Activated CD4-positive, CD25-positive, alpha-beta regulatory T cell (primary cell): ENCODE results near the gene EPAS1.

Experiments used
- DNase-seq, 4 experiments: peaks; one replicate each; lab custom pipeline; 2025; lab: John Stamatoyannopoulos, UW

EPAS1 gene

DNA sequence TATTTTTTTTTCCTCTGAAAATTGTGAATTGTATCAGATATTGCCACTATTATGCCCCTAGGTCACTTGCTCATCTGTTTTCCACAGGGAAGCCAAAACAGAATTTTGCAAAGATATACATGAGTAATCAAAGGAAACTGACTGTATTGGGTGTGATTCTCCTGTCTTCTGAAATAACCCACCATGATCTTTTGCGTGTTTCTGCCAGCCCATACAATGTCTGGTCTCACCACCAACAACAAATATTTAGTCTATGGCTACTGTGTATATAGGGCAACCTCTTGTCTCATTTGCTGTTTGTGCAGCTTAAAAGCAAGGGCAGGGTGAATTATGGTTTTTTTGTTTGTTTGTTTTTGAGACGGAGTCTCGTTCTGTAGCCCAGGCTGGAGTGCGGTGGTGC is 26.5 kb downstream of the EPAS1 start:
- DNase-seq = no peak

DNA sequence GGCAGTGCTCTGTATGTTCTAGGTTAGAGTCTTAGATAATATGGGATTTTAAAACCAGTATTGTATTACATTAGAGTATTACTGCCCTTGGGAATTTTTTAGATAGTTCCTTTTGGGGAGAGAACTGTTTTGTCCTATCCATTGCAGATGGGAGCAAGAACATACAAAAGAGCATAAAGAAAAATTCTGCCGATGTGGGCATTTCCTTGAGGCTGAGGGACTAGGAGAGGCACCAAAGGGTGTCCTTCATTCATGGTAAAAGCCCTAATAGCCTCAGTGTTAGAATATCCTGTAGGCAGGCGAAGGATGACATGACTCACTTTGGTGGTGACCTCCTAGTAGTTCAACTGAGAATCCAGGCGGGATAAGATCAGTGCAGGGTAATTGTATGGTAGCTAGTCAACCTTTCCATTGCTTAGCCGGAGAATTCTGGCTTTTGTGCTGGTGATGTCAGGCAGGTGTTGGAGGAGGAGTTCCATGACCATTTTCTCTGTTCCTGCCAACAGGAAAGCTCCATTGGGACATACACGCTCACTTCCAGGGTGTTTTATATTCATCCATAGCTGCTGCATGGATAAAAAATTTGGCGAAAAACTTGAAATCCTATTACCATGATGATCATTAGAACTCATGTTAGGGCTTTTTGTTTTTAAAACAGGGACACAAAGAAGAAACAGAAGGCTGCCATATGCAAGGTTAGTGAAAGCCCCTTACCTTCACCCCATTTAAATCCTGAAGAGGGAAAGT is 28.1 kb downstream of the EPAS1 start:
- DNase-seq = no peak

DNA sequence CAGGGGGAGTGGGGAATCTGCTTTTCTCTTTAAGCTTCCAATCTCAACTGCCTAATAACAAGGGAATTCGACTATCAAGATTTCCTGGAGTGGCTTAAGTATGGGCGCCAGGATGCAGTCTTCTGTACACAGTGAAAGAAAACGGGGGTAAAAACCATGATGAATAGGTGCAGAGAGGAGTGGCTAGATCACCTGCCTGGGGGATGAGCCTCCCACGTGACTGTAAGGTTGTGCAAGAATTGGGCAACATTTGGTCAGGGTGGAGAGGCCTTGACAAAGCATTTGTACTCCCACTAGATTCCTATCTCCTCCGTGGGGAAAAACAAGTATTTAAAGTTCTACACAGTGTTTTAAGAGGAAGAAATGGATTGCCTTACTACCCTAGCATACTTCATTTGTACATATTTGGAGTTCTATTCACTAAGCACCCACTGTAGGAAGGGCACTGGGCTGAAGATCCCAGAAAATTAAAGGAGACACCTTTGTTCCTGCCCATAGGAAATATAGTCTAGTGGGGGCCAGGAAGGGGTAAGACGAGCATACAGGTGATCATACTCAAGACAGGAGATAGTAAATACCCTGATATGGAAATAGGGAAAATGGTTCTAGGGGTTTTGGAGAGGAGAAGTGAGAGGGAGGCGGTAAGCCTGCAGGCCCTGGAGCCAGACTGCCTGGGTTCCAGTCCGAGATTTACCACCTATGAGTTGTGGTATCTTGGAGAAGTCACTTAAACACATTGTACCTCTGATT is 29.2 kb downstream of the EPAS1 start:
- DNase-seq = no peak

DNA sequence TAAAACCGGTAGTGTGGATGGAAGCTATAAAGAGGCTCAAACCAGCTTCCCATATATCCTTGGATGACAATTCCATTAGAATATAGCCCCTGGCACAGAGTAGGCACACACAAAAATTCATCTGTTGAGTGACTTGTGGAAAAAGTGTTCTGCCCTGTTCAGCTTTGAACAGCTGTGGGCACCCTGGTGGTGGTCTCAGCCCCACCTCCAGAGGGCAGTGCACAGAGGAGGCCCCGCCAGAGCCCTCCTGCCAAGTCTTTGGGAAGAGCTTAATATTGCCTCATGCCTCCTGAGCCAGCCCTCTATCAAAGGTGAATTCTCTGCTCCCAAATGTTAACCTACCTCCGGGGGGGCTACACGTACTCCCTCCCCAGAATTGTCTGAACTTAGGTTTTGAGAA is 30.4 kb downstream of the EPAS1 start:
- DNase-seq = no peak

DNA sequence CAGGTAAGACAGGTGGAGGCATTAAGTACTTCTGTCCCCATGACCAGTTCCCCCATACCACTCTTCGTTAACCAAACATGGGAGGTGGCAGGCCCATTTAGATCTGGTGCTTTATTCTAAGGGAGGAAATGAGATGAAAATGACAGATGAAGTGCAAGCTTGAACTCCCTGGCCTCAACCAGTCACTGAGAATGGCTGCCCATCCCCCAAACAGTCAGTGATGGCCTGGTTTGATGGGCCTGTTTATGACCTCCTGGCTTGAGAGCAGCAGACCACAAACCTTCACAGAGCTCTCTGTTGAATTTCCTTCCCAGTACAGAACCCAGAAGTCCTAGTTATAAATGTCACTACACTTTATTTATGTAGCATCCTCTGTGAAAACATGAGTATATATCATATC is 31.1 kb downstream of the EPAS1 start:
- no peak for DNase-seq

DNA sequence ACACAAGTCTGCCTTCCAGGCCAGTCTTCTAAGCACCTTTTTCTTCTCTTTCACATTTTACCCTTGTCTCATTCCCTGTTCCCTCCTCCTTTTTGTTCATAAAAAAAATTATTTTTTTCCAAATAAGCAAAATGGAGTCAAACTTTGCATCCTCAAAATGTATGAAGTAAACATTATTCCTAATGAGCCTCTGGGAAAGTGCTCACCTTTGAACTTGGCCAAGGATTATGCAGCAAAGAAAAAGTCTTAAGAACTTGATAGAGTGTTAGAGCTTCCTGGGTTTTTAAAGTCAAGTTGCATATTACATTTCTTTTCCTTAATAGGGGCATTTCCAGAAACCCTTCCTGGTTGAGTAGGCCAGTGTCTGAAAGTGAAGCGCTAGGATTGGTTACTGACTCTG is 31.6 kb downstream of the EPAS1 start:
- no peak for DNase-seq

DNA sequence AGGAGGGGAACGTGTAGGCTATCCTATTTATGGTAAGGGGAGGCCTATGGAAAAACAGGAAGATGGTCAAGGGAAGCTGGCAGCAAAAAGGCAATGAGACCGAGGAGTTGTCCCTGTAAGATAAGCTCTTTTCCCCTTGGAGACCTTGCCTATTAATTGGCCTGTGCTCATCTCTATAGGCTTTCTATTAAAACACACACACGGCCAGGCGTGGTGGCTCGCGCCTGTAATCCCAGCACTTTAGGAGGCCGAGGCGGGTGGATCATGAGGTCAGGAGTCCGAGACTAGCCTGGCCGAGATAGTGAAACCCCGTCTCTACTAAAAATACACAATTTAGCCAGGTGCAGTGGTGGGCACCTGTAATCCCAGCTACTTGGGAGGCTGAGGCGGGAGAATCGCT is 32.1 kb downstream of the EPAS1 start:
- no peak for DNase-seq

DNA sequence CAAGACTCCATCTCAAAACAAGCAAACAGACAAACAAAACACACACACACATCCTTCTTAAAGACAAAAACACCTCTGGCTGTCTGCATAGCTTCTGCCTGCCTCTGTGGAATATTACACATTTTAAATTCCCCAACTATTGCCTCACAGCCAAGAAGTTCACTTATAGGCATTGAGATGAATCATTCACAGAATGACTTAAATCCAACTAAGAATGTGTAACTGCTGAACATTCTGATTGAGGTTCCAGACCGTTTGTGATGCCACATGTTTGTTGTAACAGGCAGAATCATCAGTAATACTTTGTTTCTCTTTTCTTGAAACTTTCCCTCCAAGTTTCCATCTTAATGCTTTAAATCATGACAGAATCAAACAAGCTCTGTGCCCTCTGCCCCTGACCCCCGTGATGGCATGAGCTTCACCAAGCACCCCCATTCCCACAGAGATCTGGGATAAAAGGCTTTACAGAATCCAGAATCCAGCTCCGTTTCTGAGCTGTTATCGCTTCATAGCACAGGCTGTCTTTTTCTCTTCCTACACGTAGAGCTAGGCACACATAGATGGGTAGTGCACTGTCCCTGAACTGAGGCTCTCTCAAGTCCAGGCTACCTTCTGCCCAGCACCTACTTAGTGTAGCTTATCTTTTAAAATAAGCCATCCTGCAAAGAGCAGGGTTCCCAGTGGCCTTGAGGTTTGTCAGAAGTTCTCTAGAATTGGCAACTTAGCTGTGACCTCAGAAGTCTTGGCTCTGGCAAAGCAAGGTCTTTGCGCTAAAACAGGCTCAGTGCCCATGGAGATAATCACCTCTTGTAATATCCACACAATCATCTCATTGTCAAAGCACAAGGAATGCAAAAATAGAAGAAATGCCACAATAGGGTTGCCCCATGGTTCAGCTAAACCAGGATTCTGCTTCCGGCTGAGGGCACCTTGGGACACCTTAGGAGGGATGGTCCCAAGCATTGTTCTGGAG is 32.9 kb downstream of the EPAS1 start:
- no peak for DNase-seq

DNA sequence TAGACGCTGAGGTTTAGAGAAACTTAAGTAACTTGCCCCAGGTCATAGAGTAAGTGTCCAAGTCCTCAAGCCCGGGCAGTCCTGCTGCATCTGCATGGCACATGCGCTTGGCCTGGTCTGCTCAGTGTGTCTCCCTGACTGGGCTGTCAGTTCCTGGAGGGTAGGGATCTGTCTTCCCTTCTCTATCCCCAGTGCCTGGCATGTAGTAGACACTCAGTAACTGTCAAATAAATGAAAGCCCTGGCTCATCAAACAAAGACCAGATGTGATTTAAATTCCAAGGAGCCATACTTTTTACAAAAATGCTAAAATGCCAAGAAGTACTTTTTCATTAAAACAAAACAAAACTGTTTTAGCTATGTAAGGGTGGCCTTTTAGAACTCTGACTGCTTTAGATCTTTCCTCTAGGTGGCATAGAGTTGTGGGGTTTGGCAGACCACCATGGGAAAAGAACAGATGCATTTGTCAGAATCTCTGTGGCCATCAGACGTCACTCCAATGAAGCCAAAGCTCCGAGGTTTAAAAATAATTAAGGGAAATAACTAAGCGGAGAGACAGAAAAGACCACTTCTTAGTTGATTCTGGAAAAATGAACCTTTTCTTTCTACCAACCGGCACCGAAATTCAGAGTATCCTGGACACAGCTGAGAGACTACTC is 34.0 kb downstream of the EPAS1 start:
- DNase-seq = no peak

DNA sequence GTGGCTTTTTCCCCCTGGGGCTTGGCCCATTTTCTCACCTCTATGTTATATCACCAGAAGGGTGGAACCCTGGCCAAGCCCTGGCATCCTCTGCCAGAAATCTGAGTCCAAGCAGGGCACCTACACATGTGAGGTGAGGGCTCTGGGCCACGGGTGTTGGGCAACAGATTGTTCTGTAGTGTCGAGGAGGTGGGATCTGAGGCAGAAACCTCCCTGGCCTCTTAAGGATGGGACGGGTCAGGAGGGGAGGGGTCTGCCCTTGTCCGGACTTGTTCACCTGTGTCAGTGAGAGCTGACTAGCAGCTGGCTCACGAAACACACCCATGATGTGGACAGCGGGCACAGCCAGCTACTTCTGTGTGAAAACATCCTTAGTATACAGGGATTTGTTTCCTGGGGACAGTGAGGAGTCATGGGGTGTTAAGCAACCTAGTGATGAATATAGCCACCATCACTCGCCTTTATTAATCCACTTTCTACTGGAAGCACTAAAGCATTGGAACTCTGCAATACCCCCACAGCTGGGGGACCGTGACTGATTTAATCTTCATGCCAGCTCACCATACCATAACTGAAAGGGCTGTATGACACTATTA is 35.6 kb downstream of the EPAS1 start:
- DNase-seq = no peak

DNA sequence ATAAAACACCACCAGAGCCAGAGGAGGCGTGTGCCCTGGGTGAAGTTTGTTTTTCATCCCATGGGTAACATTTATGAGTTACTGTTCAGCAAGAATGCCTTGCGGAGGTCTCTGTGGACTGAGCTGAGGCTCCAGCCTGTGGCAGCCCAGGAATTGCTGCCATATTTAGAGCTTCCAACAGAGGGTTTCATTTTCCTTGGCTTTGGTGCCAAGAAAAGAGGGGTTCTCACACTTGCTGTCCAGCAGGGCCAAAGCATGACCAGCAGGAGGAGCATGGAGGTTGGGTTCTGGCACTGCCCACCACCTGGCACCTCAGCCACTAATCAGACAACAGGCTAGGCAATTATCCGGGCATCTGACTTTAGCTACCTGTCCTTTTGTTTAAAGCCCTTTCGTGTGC is 36.7 kb downstream of the EPAS1 start:
- no peak for DNase-seq

DNA sequence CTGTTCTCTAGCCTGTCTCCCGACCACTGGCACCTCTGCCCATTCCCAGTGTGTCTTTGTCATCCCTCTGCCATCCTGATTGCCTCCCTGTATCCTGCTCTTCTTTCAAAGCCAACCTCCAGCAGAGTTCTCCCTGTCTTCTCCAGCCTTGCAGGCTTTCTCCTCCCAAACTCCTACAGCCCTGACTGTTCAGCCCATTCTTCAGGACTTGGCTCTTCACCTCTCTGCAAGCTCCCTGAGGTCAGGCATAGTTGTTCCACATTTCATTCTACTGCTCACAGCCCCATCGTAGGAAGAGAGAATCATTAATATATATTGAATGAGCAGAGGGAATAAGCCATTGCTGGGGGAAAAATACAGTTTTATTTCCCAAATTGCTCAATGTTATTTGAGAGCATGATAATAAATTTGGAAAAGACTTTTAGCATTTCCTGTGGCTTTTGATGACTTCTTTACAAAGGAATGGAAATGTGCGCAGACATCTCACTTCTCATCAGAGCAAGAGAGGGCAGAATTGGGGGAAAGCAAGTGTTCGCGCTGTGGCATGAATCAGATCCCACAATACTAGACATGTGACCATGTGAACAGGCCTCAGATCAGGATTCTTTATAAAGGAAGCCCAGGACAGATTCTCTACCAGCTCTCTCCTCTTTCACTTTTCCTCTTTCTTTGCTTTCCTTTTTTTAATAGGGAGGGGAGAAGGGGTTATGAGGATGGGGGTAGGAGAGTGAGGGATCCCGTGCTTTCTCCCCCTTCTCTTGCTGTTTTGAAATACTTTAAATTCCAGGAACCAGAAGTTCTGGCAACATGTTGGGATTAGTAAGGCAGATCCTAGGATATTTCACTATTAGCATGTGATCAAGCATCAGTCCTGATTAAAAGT is 37.4 kb downstream of the EPAS1 start:
- no peak for DNase-seq

DNA sequence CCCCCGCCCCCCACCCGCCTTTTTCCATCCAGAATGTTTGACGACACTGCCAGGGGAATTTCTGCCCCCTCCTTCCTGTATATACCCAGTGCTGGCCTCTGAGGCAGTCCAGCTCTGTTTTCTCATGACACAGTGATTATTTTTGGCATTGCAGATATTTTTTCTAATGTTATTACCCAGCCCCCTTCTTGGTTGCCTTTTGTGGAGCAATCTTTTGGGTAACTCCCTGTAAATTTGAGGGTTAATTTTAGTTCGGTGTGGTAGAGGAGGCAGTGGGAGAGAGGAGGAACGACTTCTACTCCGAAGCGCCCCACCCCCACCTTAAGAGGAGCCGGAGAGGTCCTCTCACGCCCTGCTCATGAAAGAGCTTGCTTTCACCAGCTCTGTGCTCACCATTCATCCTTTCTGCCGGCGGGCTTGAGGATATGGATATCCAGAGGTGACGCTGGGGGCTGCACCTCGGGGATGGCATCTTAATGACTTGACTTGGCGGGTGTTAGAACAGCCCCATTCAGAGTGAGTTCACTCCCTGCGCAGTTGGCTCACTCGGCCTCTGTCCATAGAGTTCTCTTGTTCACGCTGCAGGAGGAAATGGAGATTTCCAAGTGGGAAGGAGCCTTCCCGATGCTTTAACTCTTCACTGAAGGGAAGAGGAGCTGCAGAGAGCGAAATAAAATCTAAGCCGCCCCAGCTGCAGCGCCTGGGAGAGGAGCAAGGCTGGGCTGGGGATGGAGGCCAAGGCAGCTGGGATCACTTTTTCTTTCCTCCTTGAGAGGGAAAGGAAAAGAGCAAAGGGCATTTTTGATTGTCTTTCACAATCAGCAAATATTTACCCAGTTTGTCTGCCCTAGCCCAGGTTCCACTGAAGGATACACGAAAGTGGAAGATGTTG is 38.4 kb downstream of the EPAS1 start:
- DNase-seq = no peak

DNA sequence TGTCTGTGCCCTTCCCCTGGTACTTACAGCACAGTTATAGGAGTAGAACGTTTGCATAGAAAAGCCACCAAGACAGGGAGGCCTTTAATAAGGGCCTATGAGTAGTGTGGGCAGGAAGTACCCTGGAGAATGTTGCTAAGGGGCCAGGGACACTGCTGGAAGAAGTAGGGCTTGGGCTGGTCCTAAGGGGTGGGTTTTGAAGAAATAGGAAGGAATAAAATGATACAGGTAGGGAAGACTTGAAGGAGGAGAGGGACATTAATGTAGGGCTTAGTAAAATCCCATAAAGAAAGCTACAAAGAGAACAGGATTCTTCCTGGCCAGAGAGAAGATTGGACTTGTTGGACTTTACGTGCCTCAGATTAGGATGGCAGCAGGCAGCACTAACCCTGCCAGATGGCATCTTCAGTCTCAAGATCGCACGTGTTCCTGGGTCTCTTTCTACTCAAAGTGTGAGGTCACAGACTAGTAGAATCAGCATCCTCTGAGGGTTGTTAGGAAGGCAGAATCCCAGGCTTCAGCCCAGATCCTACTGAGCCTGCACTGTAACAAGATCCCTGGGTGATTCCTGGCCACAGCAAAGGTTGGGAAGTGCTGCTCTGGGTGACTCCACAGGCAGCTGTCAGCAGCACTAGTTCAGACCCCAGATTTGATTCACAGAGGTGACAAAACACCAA is 39.2 kb downstream of the EPAS1 start:
- no peak for DNase-seq

DNA sequence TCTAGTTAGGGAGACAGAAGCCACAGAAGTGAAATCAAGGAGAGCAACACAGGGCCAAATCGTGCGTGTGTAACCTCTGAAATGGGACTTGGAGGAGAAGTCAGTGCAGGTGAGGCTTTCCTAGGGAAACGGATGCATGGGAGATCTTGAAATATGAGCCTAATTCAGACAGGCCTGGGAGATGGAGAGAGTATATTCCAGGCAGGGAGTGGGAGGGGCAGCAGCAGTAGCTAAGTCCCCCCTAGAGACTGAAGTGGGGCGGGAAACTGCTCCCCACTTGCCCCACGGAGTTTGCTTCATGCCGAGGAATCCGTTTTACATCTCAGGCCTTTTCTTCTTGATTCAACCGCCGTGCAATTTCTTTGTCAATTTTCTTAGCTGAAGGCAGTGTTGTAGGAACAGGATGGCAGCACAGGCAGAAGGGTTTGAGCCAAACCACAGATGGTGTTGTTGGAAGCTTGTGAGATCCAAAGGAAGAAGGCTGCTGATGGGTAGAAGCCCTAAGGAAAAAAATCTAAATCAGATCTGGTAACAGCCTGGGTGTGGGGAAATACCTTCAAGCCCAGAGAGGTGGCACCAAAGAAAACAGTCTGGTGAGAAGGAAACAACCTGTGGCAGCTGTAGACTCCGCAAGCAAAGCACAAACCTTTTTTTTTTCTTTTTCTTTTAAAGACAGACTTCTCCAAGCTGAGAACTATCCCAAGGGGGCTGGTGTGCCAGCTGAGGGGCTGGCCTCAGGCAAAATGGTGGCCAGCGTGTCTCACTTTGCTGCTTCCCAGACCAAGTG is 40.2 kb downstream of the EPAS1 start:
- DNase-seq = no peak

DNA sequence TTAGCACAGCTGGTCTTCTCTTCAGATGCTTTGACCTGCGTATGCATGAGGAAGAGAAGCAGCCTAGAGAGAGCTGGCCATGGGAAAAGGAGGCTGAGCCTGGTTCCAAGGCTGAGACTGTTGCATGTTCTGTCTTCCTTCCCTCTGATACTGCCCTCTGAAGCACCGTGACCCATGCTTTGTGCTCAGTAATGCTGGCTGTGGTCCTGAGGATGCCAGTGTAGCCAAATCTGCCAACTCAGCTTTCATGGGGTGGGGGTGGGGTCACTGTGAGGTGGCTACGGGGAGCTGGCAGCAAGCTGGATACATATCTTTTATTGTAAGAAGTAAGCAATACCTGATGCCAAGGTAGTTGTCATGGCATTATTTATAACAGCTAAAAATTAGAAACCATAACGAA is 41.5 kb downstream of the EPAS1 start:
- no peak for DNase-seq

DNA sequence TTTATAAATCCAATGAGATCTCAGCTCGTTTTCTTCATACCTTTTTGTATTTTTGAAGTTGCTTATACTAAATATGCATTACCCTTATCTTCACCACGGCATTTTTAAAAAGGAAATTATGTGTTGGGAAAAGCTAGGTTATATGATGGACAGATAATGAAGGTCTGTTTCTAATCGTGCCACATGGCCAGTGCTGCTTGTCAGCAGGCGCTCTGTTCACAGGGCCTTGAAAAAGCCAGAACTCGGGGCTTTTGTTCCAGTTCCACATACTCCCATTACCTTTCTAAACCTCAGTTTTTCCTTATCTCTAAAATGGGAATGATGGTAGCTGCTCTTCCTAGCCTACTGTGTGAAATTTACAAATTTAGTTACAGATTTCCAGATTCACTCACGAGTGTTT is 42.0 kb downstream of the EPAS1 start:
- DNase-seq = no peak
